Thyroid gland (tissue), 4 donors: ENCODE results near the gene ARV1.

ENCODE experiments used
- CTCF ChIP-seq, 6 experiments: fragments of 200-600 bp in 3 of 6; fragments of 450-650 bp in 3 of 6; sonication (generic) in 3 of 6; IDR thresholded peaks; one replicate each; pipeline ENCODE4 v1.5.1; 2016 to 2019; ENCODE audit warnings: antibody characterized with exemption in 6 of 6, mild to moderate bottlenecking in 2 of 6, inconsistent platforms in 1 of 6, moderate library complexity in 1 of 6
- POLR2A ChIP-seq, 2 donors: fragments of 450-650 bp; IDR thresholded peaks; one replicate each; pipeline ENCODE4 v1.6.1; 2017; ENCODE audit warnings: antibody characterized with exemption in 2 of 2, mild to moderate bottlenecking in 2 of 2, moderate library complexity in 1 of 2

- no peak for TF ChIP-seq CTCF (IDR thresholded peaks at IDR 0.05)
- no peak for TF ChIP-seq POLR2A (IDR thresholded peaks at IDR 0.05)
These were observed 1.1 kb downstream of the ARV1 start for GRCh38 chr1:230979952-230980351.
